OCI-LY1 (cell line): Measurements from ENCODE around the gene CEMP1.

Experiments used
- H2AFZ ChIP-seq: fragments of 200-600 bp; sonication (generic), shearing (Covaris generic); 2 replicates; pipeline ENCODE4 v1.6.0; 2014; ENCODE audit warnings: antibody characterized with exemption, mild to moderate bottlenecking, low read length
- H3F3A ChIP-seq: fragments of 200-600 bp; sonication (generic), shearing (Covaris generic); 2 replicates; pipeline ENCODE4 v1.6.0; 2014; ENCODE audit warnings: mild to moderate bottlenecking, antibody characterized with exemption, low read length, moderate library complexity; ENCODE audit not compliant: insufficient read depth
- H3K27ac ChIP-seq: fragments of 200-600 bp; sonication (generic); 2 replicates; pipeline ENCODE4 v1.5.1; 2014; ENCODE audit warnings: low read length, mixed run types, mild to moderate bottlenecking, low read depth; ENCODE audit not compliant: poor library complexity, severe bottlenecking
- H3K27me3 ChIP-seq: fragments of 200-600 bp; sonication (generic); 2 replicates; pipeline ENCODE4 v1.6.0; 2014; ENCODE audit warnings: antibody characterized with exemption, mild to moderate bottlenecking, low read length, moderate library complexity; ENCODE audit not compliant: insufficient read depth
- H3K36me3 ChIP-seq: fragments of 200-600 bp; sonication (generic); 2 replicates; pipeline ENCODE4 v1.6.1; 2014; ENCODE audit warnings: mild to moderate bottlenecking, antibody characterized with exemption, low read length, moderate library complexity, mixed read lengths; ENCODE audit not compliant: insufficient read depth
- H3K4me1 ChIP-seq: fragments of 200-600 bp; sonication (generic); 2 replicates; pipeline ENCODE4 v1.5.1; 2014; ENCODE audit warnings: mild to moderate bottlenecking, low read length, moderate library complexity; ENCODE audit not compliant: insufficient read depth, severe bottlenecking
- H3K4me2 ChIP-seq: fragments of 200-600 bp; sonication (generic), shearing (Covaris generic); 2 replicates; pipeline ENCODE4 v1.6.1; 2014; ENCODE audit warnings: low read length
- H3K4me3 ChIP-seq: fragments of 200-600 bp; sonication (generic); 2 replicates; pipeline ENCODE4 v1.5.1; 2014; ENCODE audit warnings: low read length, low read depth, mild to moderate bottlenecking, mixed read lengths; ENCODE audit not compliant: poor library complexity, severe bottlenecking
- H3K79me2 ChIP-seq: fragments of 200-600 bp; shearing (Covaris generic); 2 replicates; pipeline ENCODE4 v1.6.1; 2016; ENCODE audit warnings: mixed run types, low read length, mixed read lengths; ENCODE audit not compliant: insufficient read depth
- H3K9ac ChIP-seq: fragments of 200-600 bp; sonication (generic), shearing (Covaris generic); 2 replicates; pipeline ENCODE4 v1.6.1; 2014; ENCODE audit warnings: mild to moderate bottlenecking, low read length, mixed read lengths
- H3K9me2 ChIP-seq: fragments of 200-600 bp; sonication (generic), shearing (Covaris generic); 2 replicates; pipeline ENCODE4 v1.6.1; 2014; ENCODE audit warnings: low read depth, mild to moderate bottlenecking, low read length, mixed read lengths
- H3K9me3 ChIP-seq: fragments of 200-600 bp; shearing (Covaris generic); 2 replicates; pipeline ENCODE4 v1.6.1; 2014; ENCODE audit warnings: low read length, mixed read lengths
- H4K20me1 ChIP-seq: fragments of 200-600 bp; sonication (generic), shearing (Covaris generic); 2 replicates; pipeline ENCODE4 v1.6.0; 2016; ENCODE audit warnings: mild to moderate bottlenecking, low read length; ENCODE audit not compliant: insufficient read depth
- EZH2 ChIP-seq: fragments of 200-600 bp; sonication (generic), shearing (Covaris generic); IDR thresholded peaks from 2 replicates; pipeline ENCODE4 v1.8.0; 2017; ENCODE audit warnings: borderline replicate concordance, mixed run types, mild to moderate bottlenecking, antibody characterized with exemption, low read length, moderate library complexity, mixed read lengths
- TF ChIP-seq, protein P1 (sequence below): fragments of 200-600 bp; sonication (generic), shearing (Covaris generic); IDR thresholded peaks from 2 replicates; pipeline ENCODE4 v1.5.1; 2017; ENCODE audit warnings: mild to moderate bottlenecking, antibody characterized with exemption, low read length, moderate library complexity, mixed read lengths

The CEMP1 gene

DNA sequence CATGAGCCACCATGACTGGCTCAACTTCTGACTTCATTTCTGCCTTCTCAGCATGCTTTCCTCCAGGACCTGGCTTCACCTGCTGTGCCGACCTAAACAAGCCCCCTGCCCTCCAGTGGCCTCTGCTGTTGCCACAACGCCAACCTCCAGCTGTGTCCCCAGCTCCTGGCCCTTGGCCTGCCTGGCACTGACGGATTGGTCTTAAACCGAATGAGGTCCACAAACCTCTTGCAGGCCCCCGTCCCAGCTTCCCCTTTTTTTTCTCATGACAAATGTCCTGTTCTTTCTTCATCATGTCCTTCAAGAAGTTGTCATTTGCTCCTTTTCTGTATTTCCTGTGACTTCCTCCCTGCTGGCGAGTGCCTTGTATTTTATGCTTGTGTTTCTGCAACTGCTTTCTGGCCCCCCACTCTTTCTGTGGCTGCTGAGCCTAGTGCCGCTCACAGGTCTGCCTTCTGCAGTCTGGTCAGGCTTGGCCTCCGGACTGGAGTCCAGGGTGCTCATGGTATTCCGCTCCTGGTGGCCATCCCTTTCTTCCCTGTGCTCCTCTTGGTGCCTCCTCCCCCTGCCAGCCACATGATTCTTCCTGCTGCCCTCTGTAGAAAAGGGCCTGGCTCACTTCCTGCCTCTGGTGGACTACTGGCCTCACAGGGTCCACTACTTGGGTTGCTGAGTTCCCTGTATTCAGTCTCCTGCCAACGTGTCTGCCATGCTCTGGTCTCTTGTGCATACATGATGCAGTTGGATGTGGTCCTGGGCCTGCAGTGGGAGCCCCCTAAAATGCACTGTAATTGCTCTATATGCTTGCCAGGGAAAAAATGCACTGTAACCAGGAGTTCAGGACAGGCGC lies 14.6 kb downstream of the CEMP1 start:
- Histone ChIP-seq H3K27me3 (no peaks in the 10 kb centered on the region), H3K27ac (peak overlapping the region; percentile 28), H3K36me3 (no peaks in the 10 kb centered on the region), H3K9me3 (no peaks in the 10 kb centered on the region), H3K4me3 (no peak overlapping the region), H3K79me2 (peaks cover 33% of the 10 kb centered on the region), H3F3A (no peaks in the 10 kb centered on the region), H2AFZ (no peak overlapping the region), H3K9me2 (no peaks in the 10 kb centered on the region), H3K4me1 (peaks cover 46% of the 10 kb centered on the region), H3K9ac (peak overlapping the region; percentile 8; the same call in 1 of the 2 replicates), H4K20me1 (no peaks in the 10 kb centered on the region), H3K4me2 (peak overlapping the region; percentile 92; the same call in 1 of the 2 replicates)
- TF ChIP-seq EZH2 = no peak
- TF ChIP-seq, protein P1, sequence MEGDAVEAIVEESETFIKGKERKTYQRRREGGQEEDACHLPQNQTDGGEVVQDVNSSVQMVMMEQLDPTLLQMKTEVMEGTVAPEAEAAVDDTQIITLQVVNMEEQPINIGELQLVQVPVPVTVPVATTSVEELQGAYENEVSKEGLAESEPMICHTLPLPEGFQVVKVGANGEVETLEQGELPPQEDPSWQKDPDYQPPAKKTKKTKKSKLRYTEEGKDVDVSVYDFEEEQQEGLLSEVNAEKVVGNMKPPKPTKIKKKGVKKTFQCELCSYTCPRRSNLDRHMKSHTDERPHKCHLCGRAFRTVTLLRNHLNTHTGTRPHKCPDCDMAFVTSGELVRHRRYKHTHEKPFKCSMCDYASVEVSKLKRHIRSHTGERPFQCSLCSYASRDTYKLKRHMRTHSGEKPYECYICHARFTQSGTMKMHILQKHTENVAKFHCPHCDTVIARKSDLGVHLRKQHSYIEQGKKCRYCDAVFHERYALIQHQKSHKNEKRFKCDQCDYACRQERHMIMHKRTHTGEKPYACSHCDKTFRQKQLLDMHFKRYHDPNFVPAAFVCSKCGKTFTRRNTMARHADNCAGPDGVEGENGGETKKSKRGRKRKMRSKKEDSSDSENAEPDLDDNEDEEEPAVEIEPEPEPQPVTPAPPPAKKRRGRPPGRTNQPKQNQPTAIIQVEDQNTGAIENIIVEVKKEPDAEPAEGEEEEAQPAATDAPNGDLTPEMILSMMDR = no peak

DNA sequence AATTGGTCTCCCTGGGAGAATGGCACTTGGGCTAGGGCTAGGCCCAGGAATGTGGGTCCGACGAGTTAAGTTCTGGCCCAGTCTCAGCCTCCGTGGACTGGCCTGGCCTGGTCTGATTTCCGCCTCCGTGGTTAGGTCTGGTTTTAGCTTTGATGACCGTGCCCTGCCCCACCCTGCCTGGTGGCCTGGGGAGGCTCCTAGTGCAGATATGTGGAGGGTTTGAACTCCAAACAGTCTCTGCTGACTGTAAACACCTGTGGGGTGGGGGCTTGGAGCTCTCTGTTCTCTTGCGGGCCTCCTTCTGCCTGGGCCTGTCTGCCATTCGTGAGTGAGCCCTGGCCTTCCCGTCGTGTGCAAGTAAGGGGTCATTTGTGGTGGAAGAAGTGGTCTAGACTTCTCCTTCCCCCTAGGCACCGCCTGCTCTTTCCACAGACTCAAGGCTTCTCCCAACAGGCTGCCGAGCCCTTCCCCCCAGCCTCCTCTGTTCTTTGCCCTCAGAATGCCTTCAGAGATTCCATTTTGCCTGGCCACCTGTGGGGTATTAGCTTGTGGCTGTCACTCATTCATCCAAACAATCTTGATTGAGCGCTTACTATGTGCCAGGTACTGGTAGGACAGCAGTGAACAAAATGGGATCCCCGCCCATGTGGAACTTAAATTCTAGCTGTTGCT lies 15.9 kb downstream of the CEMP1 start:
- no peaks in the 10 kb centered on the region for H3K9me2 ChIP-seq
- peaks cover 33% of the 10 kb centered on the region for H3K79me2 ChIP-seq
- H3K9me3 ChIP-seq = no peaks in the 10 kb centered on the region
- H3F3A ChIP-seq = no peaks in the 10 kb centered on the region
- H3K27ac ChIP-seq = peak overlapping the region; percentile 54
- H4K20me1 ChIP-seq = no peaks in the 10 kb centered on the region
- no peaks in the 10 kb centered on the region for H3K36me3 ChIP-seq
- H3K4me2 ChIP-seq = peak overlapping the region; percentile 92
- H3K27me3 ChIP-seq = no peaks in the 10 kb centered on the region
- peak overlapping the region; percentile 75 for H3K4me3 ChIP-seq
- peak overlapping the region; percentile 71 for H3K9ac ChIP-seq
- no peak overlapping the region for H2AFZ ChIP-seq
- no peak for TF ChIP-seq EZH2
- TF ChIP-seq, protein P1 = no peak
- peaks cover 37% of the 10 kb centered on the region for H3K4me1 ChIP-seq

DNA sequence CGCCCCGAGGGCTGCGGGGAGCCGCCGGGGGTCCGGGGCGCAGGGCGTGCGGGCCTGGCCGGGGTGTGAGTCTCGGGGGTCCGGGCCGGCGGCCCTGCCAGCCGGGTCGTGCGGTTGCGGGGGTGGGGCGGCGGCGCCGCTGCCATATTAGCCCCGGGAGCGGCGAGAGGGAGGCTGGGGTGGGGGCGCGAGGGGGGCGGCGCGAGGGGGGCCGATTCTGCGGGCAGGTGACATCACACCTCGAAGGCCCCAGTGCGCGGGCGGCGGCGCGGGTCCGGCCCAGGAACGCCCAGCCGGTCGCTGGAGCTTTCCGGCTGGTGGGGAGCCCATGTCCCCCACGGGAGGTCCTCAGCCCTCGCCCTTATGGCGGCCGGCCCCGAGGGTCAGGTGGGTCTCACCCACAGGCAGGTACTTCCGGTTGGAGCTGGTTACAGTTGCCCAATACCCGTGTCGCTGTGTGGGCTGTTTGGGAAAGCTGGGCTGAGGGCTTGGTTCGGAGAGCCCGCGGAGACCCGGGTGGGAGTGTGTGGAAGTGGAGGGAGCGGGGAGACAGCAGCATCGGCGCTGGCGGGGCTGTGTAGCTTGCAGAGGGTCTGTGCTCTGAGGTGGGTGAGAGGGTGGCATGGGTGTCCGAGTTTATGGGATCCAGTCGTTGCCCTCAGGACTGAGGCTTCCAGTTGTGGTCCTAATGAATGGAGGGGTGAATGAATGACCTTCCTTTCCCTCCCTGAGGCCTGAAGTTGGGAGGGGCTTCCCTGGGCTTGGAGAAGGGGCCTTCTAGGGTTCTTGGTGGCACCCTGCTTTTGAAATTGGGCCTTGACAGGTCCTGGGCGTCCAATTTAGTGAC lies 16.7 kb downstream of the CEMP1 start:
- Histone ChIP-seq H3K9me3 (no peaks in the 10 kb centered on the region), H2AFZ (no peak overlapping the region), H3K9ac (peak overlapping the region; percentile 71), H3F3A (no peaks in the 10 kb centered on the region), H4K20me1 (no peaks in the 10 kb centered on the region), H3K4me2 (peak overlapping the region; percentile 92), H3K79me2 (peaks cover 33% of the 10 kb centered on the region), H3K27ac (peak overlapping the region; percentile 54), H3K4me3 (peak overlapping the region; percentile 75), H3K4me1 (peaks cover 41% of the 10 kb centered on the region), H3K27me3 (no peaks in the 10 kb centered on the region), H3K9me2 (no peaks in the 10 kb centered on the region), H3K36me3 (no peaks in the 10 kb centered on the region)
- no peak for TF ChIP-seq EZH2
- TF ChIP-seq, protein P1 = no peak
